Measurements from ENCODE around the gene IMPA2.
"Not testable (repeated sequence)": the region's sequence is repeated elsewhere in the genome, so short reads cannot be mapped to it uniquely, and the experiment has no call there.

Gene IMPA2

GRCh38 chr18:12038639-12039539 lies 57.6 kb downstream of the IMPA2 start:
- peak overlapping the region; percentile 57 for H3K4me3 ChIP-seq (replicated peaks; ENCODE audit: low read depth, low read length)
- TF ChIP-seq CTCF (IDR thresholded peaks at IDR 0.05; ENCODE audit: low read length, missing control alignments): peak; percentile 71
- peak; percentile 79 for DNase-seq (ENCODE audit: low read depth)

GRCh38 chr18:12039540-12039930 lies 58.2 kb downstream of the IMPA2 start:
- not testable (repeated sequence) for DNase-seq (ENCODE audit: low read depth); H3K4me3 ChIP-seq (replicated peaks; ENCODE audit: low read depth, low read length)

GRCh38 chr18:12041561-12041960 lies 60.3 kb downstream of the IMPA2 start:
- no peak for TF ChIP-seq CTCF (IDR thresholded peaks at IDR 0.05; ENCODE audit: low read length, missing control alignments)
- peak; percentile 76 for DNase-seq (ENCODE audit: low read depth)
- H3K4me3 ChIP-seq (replicated peaks; ENCODE audit: low read depth, low read length): no peak overlapping the region

GRCh38 chr18:12043811-12044210 lies 62.5 kb downstream of the IMPA2 start:
- no peak overlapping the region for H3K4me3 ChIP-seq (replicated peaks; ENCODE audit: low read depth, low read length)
- no peak for TF ChIP-seq CTCF (IDR thresholded peaks at IDR 0.05; ENCODE audit: low read length, missing control alignments)
- no peak for DNase-seq (ENCODE audit: low read depth)

GRCh38 chr18:12044591-12044990 lies 63.3 kb downstream of the IMPA2 start:
- H3K4me3 ChIP-seq (replicated peaks; ENCODE audit: low read depth, low read length): no peak overlapping the region
- TF ChIP-seq CTCF (IDR thresholded peaks at IDR 0.05; ENCODE audit: low read length, missing control alignments): no peak
- no peak for DNase-seq (ENCODE audit: low read depth)

GRCh38 chr18:12046046-12046750 lies 64.9 kb downstream of the IMPA2 start:
- TF ChIP-seq CTCF (IDR thresholded peaks at IDR 0.05; ENCODE audit: low read length, missing control alignments): no peak
- no peak for DNase-seq (ENCODE audit: low read depth)
- H3K4me3 ChIP-seq (replicated peaks; ENCODE audit: low read depth, low read length): no peak overlapping the region

- H3K4me3 ChIP-seq (replicated peaks; ENCODE audit: low read depth, low read length): no peak overlapping the region
- no peak for DNase-seq (ENCODE audit: low read depth)
- no peak for TF ChIP-seq CTCF (IDR thresholded peaks at IDR 0.05; ENCODE audit: low read length, missing control alignments)
Measured at GRCh38 chr18:12046751-12047335, 65.5 kb downstream of the IMPA2 start.
